ENCODE data around the gene ANKRD24.

The ANKRD24 gene

GRCh38 chr19:4257025-4257424 lies 74.5 kb downstream of the ANKRD24 start:
- peaks cover 64% of the 10 kb centered on the region for H3K36me3 ChIP-seq (ENCODE audit: control insufficient read depth, low read length)
- no peaks in the 10 kb centered on the region for H3K9me3 ChIP-seq (ENCODE audit: control insufficient read depth, insufficient read depth, low read length)
- H3K79me2 ChIP-seq (ENCODE audit: control insufficient read depth, low read length) = no peaks in the 10 kb centered on the region
- H3K27me3 ChIP-seq (ENCODE audit: control insufficient read depth, low read length) = no peaks in the 10 kb centered on the region
- no peaks in the 10 kb centered on the region for H3K4me1 ChIP-seq (ENCODE audit: control insufficient read depth, low read length)
- TF ChIP-seq, protein P1, sequence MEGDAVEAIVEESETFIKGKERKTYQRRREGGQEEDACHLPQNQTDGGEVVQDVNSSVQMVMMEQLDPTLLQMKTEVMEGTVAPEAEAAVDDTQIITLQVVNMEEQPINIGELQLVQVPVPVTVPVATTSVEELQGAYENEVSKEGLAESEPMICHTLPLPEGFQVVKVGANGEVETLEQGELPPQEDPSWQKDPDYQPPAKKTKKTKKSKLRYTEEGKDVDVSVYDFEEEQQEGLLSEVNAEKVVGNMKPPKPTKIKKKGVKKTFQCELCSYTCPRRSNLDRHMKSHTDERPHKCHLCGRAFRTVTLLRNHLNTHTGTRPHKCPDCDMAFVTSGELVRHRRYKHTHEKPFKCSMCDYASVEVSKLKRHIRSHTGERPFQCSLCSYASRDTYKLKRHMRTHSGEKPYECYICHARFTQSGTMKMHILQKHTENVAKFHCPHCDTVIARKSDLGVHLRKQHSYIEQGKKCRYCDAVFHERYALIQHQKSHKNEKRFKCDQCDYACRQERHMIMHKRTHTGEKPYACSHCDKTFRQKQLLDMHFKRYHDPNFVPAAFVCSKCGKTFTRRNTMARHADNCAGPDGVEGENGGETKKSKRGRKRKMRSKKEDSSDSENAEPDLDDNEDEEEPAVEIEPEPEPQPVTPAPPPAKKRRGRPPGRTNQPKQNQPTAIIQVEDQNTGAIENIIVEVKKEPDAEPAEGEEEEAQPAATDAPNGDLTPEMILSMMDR (IDR thresholded peaks at IDR 0.05; ENCODE audit: low read depth, low read length, poor library complexity, severe bottlenecking) = no peak
- TF ChIP-seq EZH2phosphoT487 (IDR thresholded peaks at IDR 0.05; ENCODE audit: borderline replicate concordance, low read length) = no peak
- H3K9me2 ChIP-seq (replicated peaks; ENCODE audit: control insufficient read depth, low read length) = no peaks in the 10 kb centered on the region
- H3K4me2 ChIP-seq (ENCODE audit: low read length) = no peak overlapping the region
- no peak overlapping the region for H3K4me3 ChIP-seq (ENCODE audit: low read length)
- H3F3A ChIP-seq (ENCODE audit: control insufficient read depth, insufficient read depth) = no peaks in the 10 kb centered on the region
- no peaks in the 10 kb centered on the region for H4K20me1 ChIP-seq (ENCODE audit: control insufficient read depth, insufficient read depth, low read depth, low read length)
- no peak overlapping the region for H3K27ac ChIP-seq (ENCODE audit: low read depth, low read length)

DNA sequence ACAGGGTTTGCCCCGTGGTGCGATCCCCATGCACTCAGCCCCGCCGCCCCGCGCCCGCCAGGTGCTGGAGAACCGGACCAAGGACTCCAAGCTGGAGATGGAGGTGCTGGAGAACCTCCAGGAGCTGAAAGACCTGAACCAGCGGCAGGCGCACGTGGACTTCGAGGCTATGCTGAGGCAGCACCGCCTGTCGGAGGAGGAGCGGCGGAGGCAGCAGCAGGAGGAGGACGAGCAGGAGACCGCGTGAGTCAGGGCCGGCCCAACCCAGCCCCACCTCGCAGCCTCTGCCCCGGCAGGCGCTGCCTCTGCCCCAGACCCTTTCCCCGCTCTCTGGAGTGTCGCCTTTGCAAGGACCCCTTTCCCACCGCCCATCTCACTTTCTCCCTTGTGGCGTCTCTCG lies 75.7 kb downstream of the ANKRD24 start:
- Histone ChIP-seq H3F3A (ENCODE audit: control insufficient read depth, insufficient read depth) (no peaks in the 10 kb centered on the region), H3K4me2 (ENCODE audit: low read length) (no peak overlapping the region), H3K27me3 (ENCODE audit: control insufficient read depth, low read length) (no peaks in the 10 kb centered on the region), H3K9me3 (ENCODE audit: control insufficient read depth, insufficient read depth, low read length) (no peaks in the 10 kb centered on the region), H3K4me3 (ENCODE audit: low read length) (no peak overlapping the region), H3K79me2 (ENCODE audit: control insufficient read depth, low read length) (no peaks in the 10 kb centered on the region), H3K27ac (ENCODE audit: low read depth, low read length) (no peak overlapping the region), H3K9me2 (replicated peaks; ENCODE audit: control insufficient read depth, low read length) (no peaks in the 10 kb centered on the region), H3K36me3 (ENCODE audit: control insufficient read depth, low read length) (peaks cover 62% of the 10 kb centered on the region), H3K4me1 (ENCODE audit: control insufficient read depth, low read length) (no peaks in the 10 kb centered on the region), H4K20me1 (ENCODE audit: control insufficient read depth, insufficient read depth, low read depth, low read length) (no peaks in the 10 kb centered on the region)
- no peak for TF ChIP-seq EZH2phosphoT487 (IDR thresholded peaks at IDR 0.05; ENCODE audit: borderline replicate concordance, low read length)
- TF ChIP-seq, protein P1 (IDR thresholded peaks at IDR 0.05; ENCODE audit: low read depth, low read length, poor library complexity, severe bottlenecking) = no peak

- Histone ChIP-seq H3K4me2 (ENCODE audit: low read length) (no peak overlapping the region), H3K4me1 (ENCODE audit: control insufficient read depth, low read length) (no peaks in the 10 kb centered on the region), H4K20me1 (ENCODE audit: control insufficient read depth, insufficient read depth, low read depth, low read length) (no peaks in the 10 kb centered on the region), H3K36me3 (ENCODE audit: control insufficient read depth, low read length) (peaks cover 49% of the 10 kb centered on the region), H3K27ac (ENCODE audit: low read depth, low read length) (no peak overlapping the region), H3K4me3 (ENCODE audit: low read length) (no peak overlapping the region), H3K27me3 (ENCODE audit: control insufficient read depth, low read length) (no peaks in the 10 kb centered on the region), H3K9me3 (ENCODE audit: control insufficient read depth, insufficient read depth, low read length) (no peaks in the 10 kb centered on the region), H3K9me2 (replicated peaks; ENCODE audit: control insufficient read depth, low read length) (no peaks in the 10 kb centered on the region), H3F3A (ENCODE audit: control insufficient read depth, insufficient read depth) (no peaks in the 10 kb centered on the region; the same call in 1 of the 2 replicates), H3K79me2 (ENCODE audit: control insufficient read depth, low read length) (no peaks in the 10 kb centered on the region)
- TF ChIP-seq EZH2phosphoT487 (IDR thresholded peaks at IDR 0.05; ENCODE audit: borderline replicate concordance, low read length) = no peak
- TF ChIP-seq, protein P1 (IDR thresholded peaks at IDR 0.05; ENCODE audit: low read depth, low read length, poor library complexity, severe bottlenecking) = no peak
These were observed 78.2 kb downstream of the ANKRD24 start for GRCh38 chr19:4260613-4261191.

Data from DOHH2 (cell line).